ENCODE results near the gene WFDC6.

GRCh38 chr20:45576995-45577394, 37.7 kb upstream of the WFDC6 start:
- no peak for TF ChIP-seq CTCF (IDR thresholded peaks at IDR 0.05)
- no peak for TF ChIP-seq POLR2AphosphoS5 (IDR thresholded peaks at IDR 0.05)
- TF ChIP-seq POLR2A (IDR thresholded peaks at IDR 0.05; ENCODE audit: low read depth): no peak
